Measurements from ENCODE around the gene FKBP5.
"Not testable (repeated sequence)": the region's sequence is repeated elsewhere in the genome, so short reads cannot be mapped to it uniquely, and the experiment has no call there.

The FKBP5 gene

DNA sequence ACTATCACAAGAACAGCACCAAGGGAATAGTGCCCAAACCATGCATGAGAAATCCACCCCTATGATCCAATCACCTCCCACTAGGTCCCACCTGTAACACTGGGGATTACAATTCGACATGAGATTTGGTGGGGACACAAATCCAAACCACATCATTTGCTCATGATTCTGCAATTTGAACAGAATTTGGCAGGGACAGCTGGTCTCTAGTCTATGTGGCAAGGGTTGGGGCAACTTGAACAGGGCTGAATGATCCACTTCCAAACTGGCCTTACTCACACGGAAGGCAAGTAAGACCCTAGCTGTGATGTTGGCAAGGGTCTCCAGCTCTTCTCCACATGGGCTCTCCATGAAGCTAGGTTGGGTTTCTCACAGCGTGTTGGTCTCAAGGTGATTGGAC, 10.1 kb upstream of the FKBP5 start:
- CTCF ChIA-PET: interaction anchor here (0.8 kb wide), 1 partner anchor 98 kb away, joined by 3 read pairs; no protein-coding TSS in a partner anchor
- POLR2A ChIA-PET (ENCODE audit: low non-redundant PET): interaction anchor here (0.6 kb wide), 1 partner anchor 170 kb away, joined by 3 read pairs; no protein-coding TSS in a partner anchor
- no peak for DNase-seq (ENCODE audit: low spot score)
- no peak overlapping the region for H3K27ac ChIP-seq
- TF ChIP-seq CTCF (conservative IDR thresholded peaks at IDR 0.05; ENCODE audit: low read depth): no peak

GRCh38 chr6:35698430-35698829, 9.7 kb upstream of the FKBP5 start:
- not testable (repeated sequence) for DNase-seq (ENCODE audit: low spot score); H3K27ac ChIP-seq
- ChIA-PET CTCF (interaction anchor here (0.8 kb wide), 1 partner anchor 97 kb away, joined by 3 read pairs; no protein-coding TSS in a partner anchor), POLR2A (ENCODE audit: low non-redundant PET) (interaction anchor here (0.6 kb wide), 1 partner anchor 170 kb away, joined by 3 read pairs; no protein-coding TSS in a partner anchor)

DNA sequence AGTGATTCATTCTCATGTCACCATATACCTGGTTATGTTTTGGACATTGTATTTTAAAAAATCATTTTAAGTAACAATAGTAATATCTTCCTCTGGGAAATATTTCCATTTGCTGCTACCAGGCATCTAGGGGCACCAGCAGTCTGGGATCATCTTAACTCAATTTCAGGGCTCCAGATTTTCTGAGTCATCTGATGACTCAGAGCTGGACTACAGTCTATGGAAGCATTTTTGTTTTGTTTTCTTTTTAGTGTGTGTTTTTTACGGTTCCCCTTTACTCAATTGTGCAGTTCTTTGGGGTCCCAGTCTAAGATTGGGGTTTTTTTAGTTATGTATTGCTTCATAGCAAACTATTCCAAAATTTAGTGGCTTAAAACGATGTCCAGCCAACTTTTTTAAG, 5.7 kb upstream of the FKBP5 start:
- CTCF ChIA-PET: no interaction called here
- H3K27ac ChIP-seq: no peak overlapping the region
- no peak for TF ChIP-seq CTCF (conservative IDR thresholded peaks at IDR 0.05; ENCODE audit: low read depth)
- POLR2A ChIA-PET (ENCODE audit: low non-redundant PET): no interaction called here
- peak; percentile 64 for DNase-seq (ENCODE audit: low spot score)

GRCh38 chr6:35691027-35691824, 2.5 kb upstream of the FKBP5 start:
- POLR2A ChIA-PET (ENCODE audit: low non-redundant PET): no interaction called here
- no peak for DNase-seq (ENCODE audit: low spot score)
- TF ChIP-seq CTCF (conservative IDR thresholded peaks at IDR 0.05; ENCODE audit: low read depth): no peak
- peak overlapping the region; percentile 93 for H3K27ac ChIP-seq
- CTCF ChIA-PET: interaction anchor here (0.7 to 1.1 kb wide), 3 partner anchors 17 to 25 kb away, joined by 3 read pairs; no protein-coding TSS in a partner anchor

DNA sequence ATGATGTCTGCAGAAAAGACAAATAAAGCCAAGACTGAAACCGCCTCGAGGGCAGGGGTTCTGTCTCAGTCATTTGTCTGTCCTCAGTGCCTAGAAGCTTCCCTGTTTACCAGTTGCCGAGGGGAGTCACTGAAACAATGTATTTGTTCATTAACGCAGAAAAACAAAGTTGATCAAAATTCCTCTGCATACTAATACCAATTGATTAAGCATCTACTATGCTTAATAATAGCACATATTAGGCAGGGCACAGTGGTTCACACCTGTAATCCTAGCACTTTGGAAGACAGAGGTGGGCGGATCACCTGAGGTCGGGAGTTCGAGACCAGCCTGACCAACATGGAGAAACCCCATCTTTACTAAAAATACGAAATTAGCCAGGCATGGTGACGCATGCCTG, 1.8 kb upstream of the FKBP5 start:
- peak overlapping the region; percentile 93 for H3K27ac ChIP-seq
- POLR2A ChIA-PET (ENCODE audit: low non-redundant PET): no interaction called here
- CTCF ChIA-PET: interaction anchor here (0.6 kb wide), 1 partner anchor 38 kb away, joined by 4 read pairs; no protein-coding TSS in a partner anchor
- TF ChIP-seq CTCF (conservative IDR thresholded peaks at IDR 0.05; ENCODE audit: low read depth): no peak
- no peak for DNase-seq (ENCODE audit: low spot score)

DNA sequence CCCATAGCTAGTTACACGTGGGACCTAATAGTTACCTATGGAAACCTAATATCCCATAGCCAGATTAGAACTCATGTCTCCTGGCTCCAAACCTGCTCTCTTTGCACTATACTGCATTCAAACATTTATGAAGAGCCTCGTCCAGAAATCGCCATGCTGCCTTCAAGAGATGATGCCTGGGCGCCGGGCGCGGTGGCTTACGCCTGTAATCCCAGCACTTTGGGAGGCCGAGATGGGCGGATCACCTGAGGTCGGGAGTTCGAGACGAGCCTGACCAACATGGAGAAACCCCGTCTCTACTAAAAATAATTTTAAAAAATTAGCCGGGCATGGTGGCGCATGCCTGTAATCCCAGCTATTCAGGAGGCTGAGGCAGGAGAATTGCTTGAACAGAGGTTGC, 1.3 kb upstream of the FKBP5 start:
- DNase-seq (ENCODE audit: low spot score); CTCF ChIA-PET; POLR2A ChIA-PET (ENCODE audit: low non-redundant PET): not testable (repeated sequence)
- H3K27ac ChIP-seq: peak overlapping the region; percentile 93

- no peak for TF ChIP-seq CTCF (conservative IDR thresholded peaks at IDR 0.05; ENCODE audit: low read depth)
- DNase-seq (ENCODE audit: low spot score): no peak
- CTCF ChIA-PET: no interaction called here
- peak overlapping the region; percentile 93 for H3K27ac ChIP-seq
- POLR2A ChIA-PET (ENCODE audit: low non-redundant PET): interaction anchor here (1.0 kb wide), 1 partner anchor 42 kb away, joined by 3 read pairs; no protein-coding TSS in a partner anchor
Observed at GRCh38 chr6:35687658-35688604, 784 bp downstream of the FKBP5 start.
